H1 (cell line): Measurements from ENCODE around the gene GID4. TPM values are rescaled to one million over a fixed set of nuclear protein-coding genes. Genes with fewer than 3 reads are reported as not detected.

Source experiments
- BRCA1 ChIP-seq: IDR thresholded peaks from 2 replicates; pipeline ENCODE4 v1.6.1; 2012; ENCODE audit warnings: low read depth, low read length, improper control_type of control experiment
- CHD7 ChIP-seq: fragments of 300-600 bp; sonication (generic); IDR thresholded peaks from 2 replicates; pipeline ENCODE4 v1.7.1; 2012; ENCODE audit warnings: low read length, moderate library complexity, mild to moderate bottlenecking, inconsistent platforms; ENCODE audit not compliant: insufficient replicate concordance
- CREB1 ChIP-seq: IDR thresholded peaks from 2 replicates; pipeline ENCODE4 v1.6.1; 2012; ENCODE audit warnings: inconsistent platforms
- PHF8 ChIP-seq: fragments of 200-600 bp; sonication (generic); conservative IDR thresholded peaks from 2 replicates; pipeline ENCODE4 v1.7.1; 2012; ENCODE audit warnings: low read depth, mild to moderate bottlenecking, inconsistent platforms, low read length, moderate library complexity
- SIRT6 ChIP-seq: IDR thresholded peaks from one replicate; pipeline ENCODE4 v1.7.1; 2012; ENCODE audit warnings: low read length, inconsistent platforms
- SRF ChIP-seq: IDR thresholded peaks from 2 replicates; pipeline ENCODE4 v1.6.1; 2011; ENCODE audit warnings: mild to moderate bottlenecking, low read depth, low read length, moderate library complexity
- TAF7 ChIP-seq: optimal IDR thresholded peaks from 2 replicates; pipeline ENCODE3; 2011; ENCODE audit warnings: low read depth, mild to moderate bottlenecking, inconsistent platforms, low read length, moderate library complexity, borderline replicate concordance
- polyA plus RNA-seq, 7 experiments: library from polyadenylated mRNA; depleted of rRNA in 3 of 7; stranded (reverse) in 5 of 7; unstranded in 2 of 7; fragments of >200 nt in 5 of 7; fragments of 200-250 nt in 2 of 7; gene quantifications; 1 replicate in 5 of 7; 2 replicates in 1 of 7; 4 replicates in 1 of 7; pipeline versions ENCODE4 v1.2.1 to v1.2.3, GENCODE V29; 2011 to 2013; ENCODE audit warnings: missing spikeins in 2 of 7, mixed read lengths in 2 of 7
- total RNA-seq: library from RNA; stranded (reverse); fragmentation: NEBNext Ultra II Directional; extraction: Animal tissue kit (Norgen Biotek cat#: 25700); gene quantifications from 2 replicates; pipeline ENCODE4 v1.2.1, GENCODE V29; 2021

Gene GID4
- total and polyA plus RNA-seq, 2 of the 8 experiments (the other 6 are each of a cell fraction or from before 2014, with no cell fraction given), result 5.6 to 15.0 TPM

- no peak for TF ChIP-seq CHD7
- TF ChIP-seq CREB1, result no peak
- no peak for TF ChIP-seq SIRT6
- TF ChIP-seq TAF7, result no peak
- TF ChIP-seq PHF8, result no peak
- TF ChIP-seq SRF, result no peak
- TF ChIP-seq BRCA1, result no peak
These were observed 63.4 kb downstream of the GID4 start (continued) for GRCh38 chr17:18102640-18103039.
